HCT116 (cell line): ENCODE results near the gene SLC39A12.

ENCODE experiments used
- CEBPB ChIP-seq: IDR thresholded peaks from 2 replicates; pipeline ENCODE4 v1.6.1; 2012; ENCODE audit warnings: low read depth
- CTCF ChIP-seq, 3 experiments: fragments of 200-600 bp in 1 of 3; sonication (generic) in 1 of 3; IDR thresholded peaks in 2 of 3; conservative IDR thresholded peaks in 1 of 3; 2 replicates each; pipeline ENCODE4 v1.5.1; 2012 to 2017; ENCODE audit warnings: low read depth in 2 of 3, low read length in 2 of 3, antibody characterized with exemption in 1 of 3, borderline replicate concordance in 1 of 3, control low read depth in 1 of 3, mild to moderate bottlenecking in 1 of 3, mixed read lengths in 1 of 3, mixed run types in 1 of 3, moderate library complexity in 1 of 3; ENCODE audit not compliant: insufficient read depth in 1 of 3
- EZH2 ChIP-seq: fragments of 200-600 bp; sonication (generic); IDR thresholded peaks from 2 replicates; pipeline ENCODE4 v1.6.1; 2017; ENCODE audit warnings: antibody characterized with exemption, mixed run types
- FOSL1 ChIP-seq: IDR thresholded peaks from 2 replicates; pipeline ENCODE4 v1.6.1; 2012; ENCODE audit warnings: low read depth
- POLR2AphosphoS5 ChIP-seq: IDR thresholded peaks from 2 replicates; pipeline ENCODE4 v1.6.1; 2011; ENCODE audit warnings: mild to moderate bottlenecking, low read depth, low read length, moderate library complexity

DNA sequence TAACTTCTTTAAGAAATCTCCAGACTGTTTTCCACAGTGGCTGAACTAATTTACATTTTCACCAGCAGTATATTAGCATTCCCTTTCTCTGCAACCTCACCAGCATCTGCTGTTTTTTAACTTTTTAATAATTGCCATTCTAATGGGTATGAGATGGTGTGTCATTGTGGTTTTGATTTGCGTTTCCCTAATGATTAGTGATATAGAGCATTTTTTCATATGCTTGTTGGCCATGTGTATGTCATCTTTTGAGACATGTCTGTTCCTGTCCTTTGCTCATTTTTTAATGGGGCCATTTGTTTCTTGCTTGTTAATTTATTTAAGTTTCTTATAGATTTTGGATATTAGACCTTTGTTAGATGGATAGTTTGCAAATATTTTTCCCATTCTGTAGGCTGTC lies 68.8 kb downstream of the SLC39A12 start:
- no peak for TF ChIP-seq EZH2
- no peak for TF ChIP-seq FOSL1
- TF ChIP-seq CTCF (IDR thresholded peaks at IDR 0.05 in 2 of 3, conservative IDR thresholded peaks at IDR 0.05 in 1 of 3; ENCODE audit: borderline replicate concordance in 1 of 3, insufficient read depth in 1 of 3, low read depth in 2 of 3, low read length in 2 of 3), result no peak
- no peak for TF ChIP-seq CEBPB
- TF ChIP-seq POLR2AphosphoS5, result no peak
